Measurements from ENCODE around the gene MEPCE.

The MEPCE gene

DNA sequence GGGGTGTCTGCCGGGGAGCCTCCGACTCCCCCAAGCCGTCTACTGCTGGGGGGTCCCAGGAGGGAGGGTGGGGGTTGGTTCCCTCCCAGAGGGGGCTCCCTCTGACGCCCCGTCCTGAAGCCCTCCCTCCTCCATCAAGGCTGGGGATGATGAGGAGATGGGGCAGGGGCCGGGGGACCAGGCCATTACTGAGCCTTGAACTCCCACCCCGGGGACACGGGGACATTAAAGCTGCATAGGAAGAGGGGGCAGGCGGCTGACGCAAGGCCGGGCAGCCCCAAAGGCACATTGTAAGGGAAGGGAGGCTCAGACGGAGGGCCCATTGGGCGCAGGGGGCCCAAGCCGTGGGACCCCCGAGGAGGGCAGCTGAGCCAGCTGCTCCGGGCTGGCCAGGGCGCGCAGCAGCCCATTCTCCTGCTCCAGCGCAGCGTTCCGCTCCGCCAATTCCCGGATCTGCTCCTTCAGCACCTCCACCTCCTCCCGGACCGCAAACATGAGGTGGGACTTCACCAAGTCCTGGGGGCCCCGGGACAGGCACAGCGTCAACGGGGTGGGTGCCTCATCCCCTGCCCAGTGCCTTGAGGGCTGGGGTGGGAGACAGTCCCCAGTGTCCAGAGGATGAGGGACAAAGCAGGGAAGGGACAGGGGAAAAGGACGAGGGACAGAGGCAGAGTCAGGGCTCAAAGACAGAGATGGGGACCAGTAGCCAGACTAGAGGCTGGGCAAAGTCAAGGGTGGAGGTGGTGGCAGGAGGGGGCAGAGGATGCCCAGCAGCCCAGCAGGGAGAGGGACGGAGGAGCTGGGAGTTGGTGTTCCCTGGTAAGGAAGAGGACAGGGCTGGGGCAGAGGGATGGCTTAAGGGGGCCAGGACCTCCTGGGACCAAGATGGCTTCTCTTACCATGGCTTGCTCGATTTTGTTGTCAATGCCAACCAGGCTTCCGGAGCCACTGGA, 37.3 kb downstream of the MEPCE start:
- TF ChIP-seq, protein P1, sequence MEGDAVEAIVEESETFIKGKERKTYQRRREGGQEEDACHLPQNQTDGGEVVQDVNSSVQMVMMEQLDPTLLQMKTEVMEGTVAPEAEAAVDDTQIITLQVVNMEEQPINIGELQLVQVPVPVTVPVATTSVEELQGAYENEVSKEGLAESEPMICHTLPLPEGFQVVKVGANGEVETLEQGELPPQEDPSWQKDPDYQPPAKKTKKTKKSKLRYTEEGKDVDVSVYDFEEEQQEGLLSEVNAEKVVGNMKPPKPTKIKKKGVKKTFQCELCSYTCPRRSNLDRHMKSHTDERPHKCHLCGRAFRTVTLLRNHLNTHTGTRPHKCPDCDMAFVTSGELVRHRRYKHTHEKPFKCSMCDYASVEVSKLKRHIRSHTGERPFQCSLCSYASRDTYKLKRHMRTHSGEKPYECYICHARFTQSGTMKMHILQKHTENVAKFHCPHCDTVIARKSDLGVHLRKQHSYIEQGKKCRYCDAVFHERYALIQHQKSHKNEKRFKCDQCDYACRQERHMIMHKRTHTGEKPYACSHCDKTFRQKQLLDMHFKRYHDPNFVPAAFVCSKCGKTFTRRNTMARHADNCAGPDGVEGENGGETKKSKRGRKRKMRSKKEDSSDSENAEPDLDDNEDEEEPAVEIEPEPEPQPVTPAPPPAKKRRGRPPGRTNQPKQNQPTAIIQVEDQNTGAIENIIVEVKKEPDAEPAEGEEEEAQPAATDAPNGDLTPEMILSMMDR (IDR thresholded peaks at IDR 0.05; ENCODE audit: low read depth, low read length) = no peak
- no peak overlapping the region for H3K4me3 ChIP-seq (ENCODE audit: low read depth, low read length)
- DNase-seq = no peak
- no peaks in the 10 kb centered on the region for H3K27me3 ChIP-seq (ENCODE audit: insufficient read depth, low read depth, severe bottlenecking)
- H3K36me3 ChIP-seq = no peaks in the 10 kb centered on the region
- no peak overlapping the region for H3K27ac ChIP-seq
- no peaks in the 10 kb centered on the region for H3K9me3 ChIP-seq (ENCODE audit: severe bottlenecking)

DNA sequence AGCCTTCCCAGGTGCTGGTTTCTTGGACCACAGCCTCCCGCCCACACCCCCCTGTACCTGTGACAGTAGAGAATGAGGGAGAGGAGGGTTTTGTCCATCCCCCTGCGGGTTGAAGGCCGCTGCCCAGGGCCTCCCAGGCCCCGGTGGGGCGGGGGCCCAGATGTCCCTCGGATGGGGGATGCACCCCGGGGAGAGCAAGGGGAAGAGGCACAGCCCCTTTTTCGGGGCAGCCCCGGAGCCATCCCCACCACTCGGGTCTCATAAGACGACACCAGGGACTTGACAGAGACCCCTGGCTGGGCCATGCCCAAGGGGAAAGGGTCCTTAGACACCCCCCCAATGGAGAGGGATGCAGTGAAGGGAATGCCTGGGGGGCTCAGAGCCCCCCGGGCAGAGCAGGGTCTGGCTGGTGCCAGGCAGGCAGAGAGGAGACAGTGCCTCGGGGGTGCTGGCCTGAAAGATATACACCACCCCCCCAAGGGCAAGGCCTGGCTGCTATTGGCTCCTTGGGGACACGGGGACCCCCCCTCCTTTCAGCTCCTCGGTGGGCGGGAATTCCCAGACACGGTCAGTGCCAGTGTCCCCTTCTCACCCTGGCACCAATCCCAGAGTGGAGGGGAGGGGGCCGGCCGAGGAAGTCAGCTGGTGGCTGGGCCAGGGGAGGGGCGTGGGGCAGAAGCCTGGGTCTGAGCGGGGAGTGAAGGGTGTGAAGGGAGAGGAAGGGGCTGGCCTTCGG, 38.2 kb downstream of the MEPCE start:
- no peaks in the 10 kb centered on the region for H3K36me3 ChIP-seq
- TF ChIP-seq, protein P1 (IDR thresholded peaks at IDR 0.05; ENCODE audit: low read depth, low read length) = no peak
- H3K4me3 ChIP-seq (ENCODE audit: low read depth, low read length) = no peak overlapping the region
- no peaks in the 10 kb centered on the region for H3K27me3 ChIP-seq (ENCODE audit: insufficient read depth, low read depth, severe bottlenecking)
- no peak for DNase-seq
- no peaks in the 10 kb centered on the region for H3K9me3 ChIP-seq (ENCODE audit: severe bottlenecking)
- H3K27ac ChIP-seq = no peak overlapping the region

DNA sequence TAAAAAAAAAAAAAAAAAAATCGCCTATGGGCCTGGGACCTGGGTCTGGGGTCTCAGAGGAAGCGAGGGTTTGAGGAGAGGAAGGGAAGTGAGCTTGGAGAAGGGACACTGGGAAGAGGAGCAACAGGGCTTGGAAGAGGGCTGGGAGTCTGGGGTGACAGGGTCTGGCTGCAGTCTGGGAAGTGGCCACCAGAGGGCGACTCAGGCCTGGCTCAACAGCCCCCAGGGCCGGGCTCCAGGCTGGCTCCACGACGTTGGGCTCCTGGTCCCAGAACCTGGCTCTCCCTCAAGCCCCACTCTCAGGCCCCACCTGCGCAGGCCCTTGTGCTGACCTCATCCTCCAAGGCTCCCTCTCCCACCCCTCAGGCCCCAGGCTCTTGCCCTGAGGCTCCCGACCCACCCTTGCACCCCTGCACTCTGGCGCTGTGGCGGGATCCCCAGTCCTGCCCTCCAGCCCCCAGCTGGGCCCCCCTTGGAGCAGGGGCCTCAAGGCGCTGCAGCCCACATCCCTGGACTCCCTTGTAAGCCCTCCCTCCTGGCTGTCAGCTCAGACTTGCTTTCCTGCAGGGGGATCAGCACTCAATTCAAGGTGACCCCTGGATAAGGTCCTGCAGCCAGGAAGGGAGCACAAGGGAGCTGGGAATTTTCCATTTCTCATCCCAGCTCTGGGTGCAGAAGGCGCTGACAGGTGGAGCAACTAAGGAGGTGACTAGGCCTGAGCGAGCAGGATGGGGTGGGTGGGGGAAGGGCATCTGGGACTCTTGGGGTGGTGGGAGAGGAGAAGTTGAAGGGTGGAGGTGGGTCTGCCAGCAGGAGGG, 39.8 kb downstream of the MEPCE start:
- H3K27ac ChIP-seq = no peak overlapping the region
- TF ChIP-seq, protein P1 (IDR thresholded peaks at IDR 0.05; ENCODE audit: low read depth, low read length) = peak; percentile 98

DNA sequence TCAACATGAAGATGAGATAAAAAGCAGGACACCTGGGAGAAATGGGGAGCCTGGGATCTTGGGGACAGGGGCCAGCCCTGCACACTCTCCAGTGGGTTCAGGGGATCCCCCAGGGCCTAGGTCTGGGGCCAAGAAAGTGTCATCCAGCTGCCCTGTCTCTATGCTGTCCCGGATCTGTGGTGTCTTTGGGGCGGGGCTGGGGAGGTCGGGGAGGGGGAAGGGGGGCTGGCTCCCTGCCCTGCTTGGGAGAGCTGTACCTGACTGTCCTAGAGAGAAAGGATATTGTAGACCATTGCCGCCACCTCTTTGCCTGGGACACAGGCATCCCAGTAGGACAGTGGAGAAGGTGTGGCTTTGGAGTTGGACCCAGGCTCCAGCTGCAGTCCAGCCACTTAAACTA, 41.4 kb downstream of the MEPCE start:
- no peak for DNase-seq
- TF ChIP-seq, protein P1 (IDR thresholded peaks at IDR 0.05; ENCODE audit: low read depth, low read length) = no peak
- H3K9me3 ChIP-seq (ENCODE audit: severe bottlenecking) = no peaks in the 10 kb centered on the region
- H3K36me3 ChIP-seq = no peaks in the 10 kb centered on the region
- no peak overlapping the region for H3K4me3 ChIP-seq (ENCODE audit: low read depth, low read length)
- no peaks in the 10 kb centered on the region for H3K27me3 ChIP-seq (ENCODE audit: insufficient read depth, low read depth, severe bottlenecking)
- H3K27ac ChIP-seq = no peak overlapping the region

More for the DNA sequence above, 39.8 kb downstream of the MEPCE start:
- peak; percentile 83 for DNase-seq
- Histone ChIP-seq H3K36me3 (no peaks in the 10 kb centered on the region), H3K27me3 (ENCODE audit: insufficient read depth, low read depth, severe bottlenecking) (no peaks in the 10 kb centered on the region), H3K4me3 (ENCODE audit: low read depth, low read length) (no peak overlapping the region), H3K9me3 (ENCODE audit: severe bottlenecking) (no peaks in the 10 kb centered on the region)

DNA sequence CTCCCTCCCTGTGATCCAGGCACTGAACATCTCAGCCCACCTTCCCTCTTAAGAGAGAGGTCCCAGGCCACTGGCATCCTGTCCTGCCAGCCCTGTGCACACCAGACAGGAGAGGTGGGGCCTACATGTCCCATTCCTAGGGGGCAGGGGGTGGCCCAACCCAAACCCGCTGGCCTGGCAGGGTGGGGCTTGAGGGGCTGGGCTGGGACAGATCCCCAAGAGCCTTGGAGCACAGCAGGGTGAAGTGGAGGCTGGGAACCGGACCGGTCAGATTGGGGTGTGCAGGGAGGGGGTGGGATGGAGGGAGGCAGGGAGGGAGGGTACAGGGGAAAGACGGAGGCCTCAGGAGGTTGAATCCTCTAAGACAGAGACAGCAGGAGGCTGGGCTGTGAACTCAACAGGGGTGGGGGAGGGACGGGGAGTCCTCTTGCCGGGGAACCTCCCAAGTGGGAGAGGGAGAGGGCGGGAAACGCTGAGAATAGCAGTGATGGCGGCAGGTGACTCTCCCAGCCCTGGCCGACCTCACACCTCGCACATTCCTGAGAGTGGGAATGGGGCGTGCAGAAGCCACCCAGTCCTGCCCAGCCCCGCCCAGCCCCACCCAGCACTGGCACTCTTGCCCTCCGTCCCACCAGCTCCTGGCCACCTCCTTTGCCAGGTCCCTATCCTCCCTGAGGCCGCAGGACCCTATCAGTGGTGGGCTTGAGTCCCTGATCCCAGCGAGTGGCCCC, 42.7 kb downstream of the MEPCE start:
- no peaks in the 10 kb centered on the region for H3K36me3 ChIP-seq
- H3K4me3 ChIP-seq (ENCODE audit: low read depth, low read length) = no peak overlapping the region
- no peaks in the 10 kb centered on the region for H3K9me3 ChIP-seq (ENCODE audit: severe bottlenecking)
- TF ChIP-seq, protein P1 (IDR thresholded peaks at IDR 0.05; ENCODE audit: low read depth, low read length) = no peak
- no peaks in the 10 kb centered on the region for H3K27me3 ChIP-seq (ENCODE audit: insufficient read depth, low read depth, severe bottlenecking)
- H3K27ac ChIP-seq = no peak overlapping the region
- DNase-seq = no peak

All from WERI-Rb-1 (cell line).